Bronchus fibroblast of lung (primary cell): Measurements from ENCODE around the gene ZNF764. TPM values are rescaled to one million over a fixed set of nuclear protein-coding genes. Genes with fewer than 3 reads are reported as not detected.

ENCODE experiments used
- total RNA-seq: library from RNA; depleted of rRNA; stranded (reverse); fragments of >200 nt; gene quantifications from 2 replicates; pipeline ENCODE4 v1.2.3, GENCODE V29; 2015

Gene ZNF764
- total RNA-seq, result 5.5 and 6.2 TPM in 2 replicates

GRCh38 chr16:30557957-30558788 is at the start of gene ZNF764:
Gene ZNF764 (minus strand): TSS chr16:30558374. CDS start chr16:30558182, 192 bp downstream.

GRCh38 chr16:30585400-30586191 is 27.4 kb upstream of the ZNF764 start, which contains the start of gene ZNF785:
Gene ZNF785 (minus strand): TSS chr16:30585697. CDS start chr16:30585611, 86 bp downstream.

GRCh38 chr16:30571445-30572322 is 13.5 kb upstream of the ZNF764 start, which contains the start of gene ZNF688:
Gene ZNF688 (minus strand): TSS chr16:30571714. CDS start chr16:30571629, 85 bp downstream.

GRCh38 chr16:30534368-30535105 is 23.6 kb downstream of the ZNF764 start, which contains the start of gene ZNF747:
Gene ZNF747 (minus strand): TSS chr16:30534858. CDS start chr16:30534679, 179 bp downstream.

GRCh38 chr16:30526137-30526822 is 31.9 kb downstream of the ZNF764 start, which contains the start of gene ZNF768:
Gene ZNF768 (minus strand): TSS chr16:30526566. CDS start chr16:30526413, 153 bp downstream.

Other genes with a start within 250 kb of the ZNF764 start
- gene CD2BP2, start 203.1 kb downstream of the ZNF764 start, total RNA-seq, result 49.8 and 53.5 TPM in 2 replicates
- 40.9 and 44.0 TPM in 2 replicates for gene TBC1D10B, start 187.9 kb downstream of the ZNF764 start, total RNA-seq
- not detected in 2 replicates for gene MYL11, start 183.6 kb downstream of the ZNF764 start, total RNA-seq
- gene SEPTIN1, start 175.8 kb downstream of the ZNF764 start, total RNA-seq, result 0.15 TPM in 1 of 2 replicates, not detected in the other
- gene ZNF48, start 163.0 kb downstream of the ZNF764 start, total RNA-seq, result 4.4 and 5.6 TPM in 2 replicates
- gene ZNF771, start 150.8 kb downstream of the ZNF764 start, total RNA-seq, result 8.6 and 9.2 TPM in 2 replicates
- 54.4 and 54.8 TPM in 2 replicates for gene DCTPP1, start 128.3 kb downstream of the ZNF764 start, total RNA-seq
- 18.3 and 18.6 TPM in 2 replicates for gene SEPHS2, start 112.5 kb downstream of the ZNF764 start, total RNA-seq
- not detected in 2 replicates for gene ITGAL, start 85.6 kb downstream of the ZNF764 start, total RNA-seq
- 22.9 and 27.9 TPM in 2 replicates for gene ZNF768, start 31.8 kb downstream of the ZNF764 start, total RNA-seq
- 7.3 and 8.1 TPM in 2 replicates for gene ZNF747, start 23.5 kb downstream of the ZNF764 start, total RNA-seq
- gene ZNF688, start 13.3 kb upstream of the ZNF764 start, total RNA-seq, result 11.1 and 14.0 TPM in 2 replicates
- 4.9 and 6.2 TPM in 2 replicates for gene ZNF785, start 27.3 kb upstream of the ZNF764 start, total RNA-seq
- 6.4 and 7.3 TPM in 2 replicates for gene ZNF689, start 52.0 kb upstream of the ZNF764 start, total RNA-seq
- 21.4 and 23.5 TPM in 2 replicates for gene PRR14, start 92.6 kb upstream of the ZNF764 start, total RNA-seq
- gene FBRS, start 100.1 kb upstream of the ZNF764 start, total RNA-seq, result 19.3 TPM in 2 replicates
- 6.2 and 12.4 TPM in 2 replicates for gene SRCAP, start 140.8 kb upstream of the ZNF764 start, total RNA-seq
- 29.4 and 32.3 TPM in 2 replicates for gene PHKG2, start 190.1 kb upstream of the ZNF764 start, total RNA-seq
- gene CFAP119, start 203.7 kb upstream of the ZNF764 start, total RNA-seq, result 2.7 and 6.2 TPM in 2 replicates
- 60.7 and 88.3 TPM in 2 replicates for gene RNF40, start 203.9 kb upstream of the ZNF764 start, total RNA-seq
- 12.5 and 14.1 TPM in 2 replicates for gene ZNF629, start 228.8 kb upstream of the ZNF764 start, total RNA-seq